Measurements from ENCODE around the gene TAF6. TPM values are rescaled to one million over a fixed set of nuclear protein-coding genes. Genes with fewer than 3 reads are reported as not detected.
A peak's percentile ranks its signal among the peaks of the same experiment; 100 is the strongest.

The TAF6 gene
- total RNA-seq, 1 donor from 2014 or later = 34.1 TPM

GRCh38 chr7:100128637-100128963 lies 9.4 kb upstream of the TAF6 start:
- DNase-seq = no peak
- intact Hi-C loops (cut with micrococcal nuclease) = no loop called here
- Histone ChIP-seq H3K4me3 (no peak overlapping the region), H3K9me3 (replicated peaks) (no peaks in the 10 kb centered on the region), H3K27ac (replicated peaks) (no peak overlapping the region), H3K4me1 (peaks cover 47% of the 10 kb centered on the region), H3K36me3 (no peaks in the 10 kb centered on the region), H3K27me3 (ENCODE audit: low read depth) (no peaks in the 10 kb centered on the region)
- no peak for TF ChIP-seq CTCF (IDR thresholded peaks at IDR 0.05; ENCODE audit: borderline replicate concordance)

- peaks cover 47% of the 10 kb centered on the region for H3K4me1 ChIP-seq
- no peak for TF ChIP-seq CTCF (IDR thresholded peaks at IDR 0.05; ENCODE audit: borderline replicate concordance)
- intact Hi-C loops (cut with micrococcal nuclease) = no loop called here
- peak overlapping the region; percentile 97 for H3K27ac ChIP-seq (replicated peaks)
- DNase-seq = no peak
- no peaks in the 10 kb centered on the region for H3K9me3 ChIP-seq (replicated peaks)
- peaks cover 2% of the 10 kb centered on the region for H3K36me3 ChIP-seq
- no peaks in the 10 kb centered on the region for H3K27me3 ChIP-seq (ENCODE audit: low read depth)
- peak overlapping the region; percentile 99 for H3K4me3 ChIP-seq
These were observed 8.9 kb upstream of the TAF6 start for GRCh38 chr7:100127866-100128636.

GRCh38 chr7:100126931-100127865 lies 8.0 kb upstream of the TAF6 start, which contains the start of gene MBLAC1:
TSS of gene MBLAC1 (plus strand) at chr7:100126967. CDS start at chr7:100127396, 429 bp downstream.
- H3K36me3 ChIP-seq = peaks cover 6% of the 10 kb centered on the region
- peak within 1 kb of the TSS; percentile 99 for H3K4me3 ChIP-seq
- intact Hi-C loops (cut with micrococcal nuclease) = no loop called here
- DNase-seq = peak; percentile 89
- no peaks in the 10 kb centered on the region for H3K27me3 ChIP-seq (ENCODE audit: low read depth)
- no peak for TF ChIP-seq CTCF (IDR thresholded peaks at IDR 0.05; ENCODE audit: borderline replicate concordance)
- peaks cover 43% of the 10 kb centered on the region for H3K4me1 ChIP-seq
- H3K9me3 ChIP-seq (replicated peaks) = no peaks in the 10 kb centered on the region
- peak within 1 kb of the TSS; percentile 97 for H3K27ac ChIP-seq (replicated peaks)

GRCh38 chr7:100126239-100126930 lies 7.2 kb upstream of the TAF6 start:
- H3K4me1 ChIP-seq = peaks cover 41% of the 10 kb centered on the region
- no peak for DNase-seq
- intact Hi-C loops (cut with micrococcal nuclease) = no loop called here

More at GRCh38 chr7:100126239-100126930, 7.2 kb upstream of the TAF6 start:
- Histone ChIP-seq H3K36me3 (peaks cover 6% of the 10 kb centered on the region), H3K27ac (replicated peaks) (peak overlapping the region; percentile 97), H3K9me3 (replicated peaks) (no peaks in the 10 kb centered on the region), H3K4me3 (peak overlapping the region; percentile 99), H3K27me3 (ENCODE audit: low read depth) (no peaks in the 10 kb centered on the region)
- no peak for TF ChIP-seq CTCF (IDR thresholded peaks at IDR 0.05; ENCODE audit: borderline replicate concordance)

All from left ventricle myocardium inferior (tissue), 1 donor.